ENCODE data around the gene SH3GL1.

The SH3GL1 gene

GRCh38 chr19:4431808-4432674 is 31.7 kb upstream of the SH3GL1 start:
- DNase-seq (ENCODE audit: low read depth, low spot score), result no peak

DNA sequence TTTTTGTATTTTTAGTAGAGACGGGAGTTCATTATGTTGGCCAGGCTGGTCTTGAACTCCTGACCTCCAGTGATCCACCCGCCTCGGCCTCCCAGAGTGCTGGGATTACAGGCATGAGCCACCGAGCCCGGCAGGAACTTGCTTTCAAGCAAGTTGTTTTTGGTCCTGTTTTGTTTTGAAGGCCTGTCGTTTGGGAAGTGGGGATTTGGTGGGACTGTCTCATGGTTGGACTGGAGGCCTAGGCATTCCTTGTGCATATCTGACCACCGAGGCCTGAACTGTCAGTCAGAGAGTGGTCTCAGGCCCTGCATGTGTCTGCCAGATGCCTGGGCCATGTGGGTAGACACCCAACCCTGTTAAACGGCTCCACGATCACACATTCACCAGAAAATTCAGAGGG is 30.9 kb upstream of the SH3GL1 start:
- DNase-seq (ENCODE audit: low read depth, low spot score), result no peak

- no peak for DNase-seq (ENCODE audit: low read depth, low spot score)
Measured at GRCh38 chr19:4430760-4431159, 30.4 kb upstream of the SH3GL1 start.

DNA sequence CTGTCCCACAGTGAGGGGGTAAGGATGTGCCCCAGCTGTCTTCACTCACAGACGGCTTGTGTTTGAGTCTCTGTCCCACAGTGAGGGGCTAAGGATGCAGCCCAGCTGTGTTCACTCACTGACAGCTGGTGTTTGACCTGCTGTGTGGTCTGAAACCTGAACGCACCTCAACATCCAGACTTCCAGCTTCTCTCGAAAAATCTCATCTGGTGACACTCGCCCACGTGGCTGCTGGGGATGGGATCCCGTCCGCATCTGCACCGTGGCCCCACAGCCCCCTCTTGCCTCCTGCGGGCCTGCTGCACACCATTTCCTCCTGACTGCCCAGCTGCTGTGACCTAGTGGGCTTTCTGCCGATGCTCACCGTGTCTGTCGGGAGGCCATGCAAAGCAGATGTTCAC is 29.4 kb upstream of the SH3GL1 start:
- no peak for DNase-seq (ENCODE audit: low read depth, low spot score)

GRCh38 chr19:4429256-4429655 is 28.9 kb upstream of the SH3GL1 start:
- no peak for DNase-seq (ENCODE audit: low read depth, low spot score)

- no peak for DNase-seq (ENCODE audit: low read depth, low spot score)
Measured at GRCh38 chr19:4428326-4428975, 28.1 kb upstream of the SH3GL1 start.

DNA sequence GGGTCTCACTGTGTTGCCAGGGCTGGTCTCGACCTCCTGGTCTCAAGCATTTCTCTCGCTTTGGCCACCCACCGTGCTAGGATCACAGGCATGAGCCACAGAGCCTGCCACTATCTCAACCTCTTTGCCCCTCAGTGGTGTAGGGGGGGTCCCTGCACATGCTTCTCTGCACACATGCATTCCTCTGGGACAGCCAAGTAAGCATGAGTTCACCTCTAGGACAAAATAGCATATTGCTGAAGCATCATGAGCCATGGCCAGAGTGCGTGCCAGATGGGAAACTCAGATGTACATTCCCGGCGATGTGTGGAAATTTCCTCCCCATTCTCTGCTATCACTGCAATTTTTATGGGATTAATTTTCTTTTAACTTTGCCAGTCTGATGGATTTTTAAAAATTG is 25.2 kb upstream of the SH3GL1 start:
- DNase-seq (ENCODE audit: low read depth, low spot score), result no peak

DNA sequence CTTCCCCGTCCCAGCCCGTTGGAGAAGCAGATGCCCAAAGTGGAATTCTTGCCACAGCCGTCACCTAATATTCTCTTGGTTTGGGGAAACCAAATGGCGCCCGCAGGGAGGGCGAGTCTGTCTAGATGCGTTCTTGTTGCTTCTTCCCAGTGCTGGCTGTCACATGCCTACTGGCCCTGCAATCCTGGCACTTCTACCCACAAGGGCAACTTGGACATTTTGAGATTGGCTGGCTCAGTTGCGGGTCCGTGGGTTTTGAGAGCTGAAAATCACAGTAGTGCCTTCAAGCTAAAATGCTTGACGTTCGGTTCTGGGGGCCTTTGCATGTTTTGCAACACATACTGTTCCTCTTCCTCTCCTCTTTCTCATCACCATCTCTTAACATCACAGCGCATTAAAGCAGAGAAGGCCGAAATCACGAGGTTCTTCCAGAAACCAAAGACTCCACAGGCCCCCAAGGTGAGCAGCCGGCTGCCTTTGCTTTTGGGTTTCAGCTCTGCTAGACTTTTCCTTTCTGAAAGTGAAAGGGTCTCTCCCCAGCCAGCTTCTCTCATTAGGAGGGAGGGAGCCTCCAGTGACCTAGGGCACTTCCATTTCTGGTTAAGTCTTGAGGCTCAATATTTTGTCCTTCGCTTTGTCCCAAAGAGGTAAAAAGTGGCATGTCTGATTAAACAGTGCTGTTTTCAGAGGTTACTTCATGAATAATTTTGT is 23.2 kb upstream of the SH3GL1 start:
- no peak for DNase-seq (ENCODE audit: low read depth, low spot score)

DNA sequence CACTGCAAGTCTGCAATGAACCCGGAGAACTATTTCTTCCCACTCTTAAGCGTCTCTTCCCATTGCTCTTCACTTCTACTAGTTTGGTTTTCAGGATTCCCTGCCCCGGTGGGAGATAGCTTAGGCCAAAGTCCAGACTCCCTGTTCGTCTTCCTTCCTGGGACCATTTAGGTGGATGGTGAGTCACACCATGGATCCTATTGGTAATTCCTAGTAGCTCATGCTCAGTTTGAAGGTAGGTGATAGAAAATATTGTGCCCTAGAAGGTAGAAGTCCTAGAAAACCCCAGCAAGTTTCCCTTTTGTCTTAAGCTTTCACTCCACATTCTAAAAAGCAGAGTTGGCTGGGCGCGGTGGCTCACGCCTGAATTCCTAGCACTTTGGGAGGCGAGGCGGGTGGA is 15.9 kb upstream of the SH3GL1 start:
- no peak for DNase-seq (ENCODE audit: low read depth, low spot score)

GRCh38 chr19:4415352-4415751 is 15.0 kb upstream of the SH3GL1 start:
- no peak for DNase-seq (ENCODE audit: low read depth, low spot score)

- DNase-seq (ENCODE audit: low read depth, low spot score), result peak; percentile 64
Measured at GRCh38 chr19:4414800-4415321, 14.5 kb upstream of the SH3GL1 start.

GRCh38 chr19:4414144-4414799 is 13.9 kb upstream of the SH3GL1 start:
- DNase-seq (ENCODE audit: low read depth, low spot score), result no peak

- DNase-seq (ENCODE audit: low read depth, low spot score), result no peak
Measured at GRCh38 chr19:4413588-4413987, 13.2 kb upstream of the SH3GL1 start.

DNA sequence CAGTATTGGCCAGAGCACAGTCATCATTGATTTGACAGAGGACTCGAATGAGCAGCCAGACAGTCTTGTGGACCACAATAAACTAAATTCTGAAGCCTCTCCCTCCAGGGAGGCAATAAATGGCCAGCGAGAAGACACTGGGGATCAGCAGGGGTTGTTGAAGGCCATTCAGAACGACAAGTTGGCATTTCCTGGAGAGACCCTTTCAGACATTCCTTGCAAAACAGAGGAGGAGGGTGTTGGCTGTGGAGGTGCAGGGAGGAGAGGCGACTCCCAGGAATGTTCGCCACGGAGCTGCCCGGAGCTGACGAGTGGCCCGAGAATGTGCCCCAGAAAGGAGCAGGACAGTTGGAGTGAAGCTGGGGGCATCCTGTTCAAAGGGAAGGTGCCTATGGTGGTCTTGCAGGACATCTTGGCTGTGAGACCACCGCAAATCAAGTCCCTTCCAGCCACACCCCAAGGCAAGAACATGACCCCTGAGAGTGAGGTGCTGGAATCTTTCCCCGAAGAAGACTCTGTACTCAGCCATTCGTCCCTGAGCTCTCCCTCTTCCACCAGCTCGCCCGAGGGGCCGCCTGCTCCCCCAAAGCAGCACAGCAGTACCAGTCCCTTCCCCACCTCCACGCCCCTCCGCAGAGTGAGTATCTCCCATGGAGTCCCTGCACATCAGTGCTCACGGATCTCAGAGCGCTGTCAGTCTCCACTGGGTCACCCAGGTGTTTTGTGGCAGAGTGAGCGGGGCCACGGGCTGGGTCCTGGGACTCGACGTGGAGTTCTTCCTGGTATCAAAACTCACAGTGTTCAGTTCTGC is 9.0 kb upstream of the SH3GL1 start:
- DNase-seq (ENCODE audit: low read depth, low spot score), result peak; percentile 84

DNA sequence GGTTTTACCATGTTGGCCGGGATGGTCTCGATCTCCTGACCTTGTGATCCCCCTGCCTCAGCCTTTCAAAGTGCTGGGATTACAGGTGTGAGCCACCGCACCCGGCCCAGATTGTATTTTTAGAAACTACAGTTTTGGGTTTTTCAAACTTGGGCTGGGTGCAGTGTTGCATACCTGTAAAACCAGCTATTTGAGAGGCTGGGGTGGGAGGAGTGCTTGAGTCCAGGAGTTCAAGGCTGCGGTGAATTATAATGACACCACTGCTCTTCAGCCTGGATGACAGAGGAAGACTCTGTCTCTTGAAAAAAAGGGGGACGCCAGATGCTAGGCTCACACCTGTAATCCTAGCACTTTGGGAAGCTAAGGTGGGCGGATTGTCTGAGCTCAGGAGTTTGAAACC is 6.3 kb upstream of the SH3GL1 start:
- no peak for DNase-seq (ENCODE audit: low read depth, low spot score)

- no peak for DNase-seq (ENCODE audit: low read depth, low spot score)
Measured at GRCh38 chr19:4405977-4406376, 5.6 kb upstream of the SH3GL1 start.

DNA sequence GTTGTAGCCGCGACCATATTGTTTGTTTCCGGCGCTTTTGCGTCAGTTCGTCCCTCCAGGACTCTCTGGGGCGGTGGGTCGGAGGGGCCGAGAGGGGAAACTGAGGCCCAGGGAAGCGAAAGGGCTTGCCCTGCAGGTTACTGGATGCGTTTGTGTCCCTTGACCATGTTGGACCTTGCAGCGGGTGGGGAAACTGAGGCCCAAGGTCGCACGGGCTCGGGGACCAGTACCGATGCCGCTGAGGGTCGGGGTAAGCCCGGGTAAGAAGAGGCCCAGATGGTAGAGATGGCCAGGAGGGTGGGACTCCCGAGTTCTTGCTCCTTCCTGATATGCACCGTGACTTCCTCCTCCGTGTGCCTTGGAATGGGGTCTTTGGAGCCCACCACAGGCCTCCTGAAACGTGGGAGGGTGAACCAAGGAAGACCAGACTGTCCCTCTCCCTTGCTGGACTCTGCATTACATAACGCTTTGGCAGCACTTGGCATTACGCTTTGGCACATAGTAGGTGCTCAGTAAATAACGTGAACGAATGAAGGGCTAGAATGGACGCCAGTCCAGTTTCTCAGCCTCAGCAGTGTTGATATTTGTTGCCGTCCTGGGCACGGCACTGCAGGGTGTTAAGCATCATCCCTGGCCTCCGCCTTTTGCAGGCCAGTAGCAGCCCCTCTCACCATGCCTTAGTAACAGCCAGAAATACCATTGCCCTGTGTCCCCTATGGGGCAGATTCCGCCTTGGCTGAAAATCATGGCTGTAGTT is 2.8 kb upstream of the SH3GL1 start:
- no peak for DNase-seq (ENCODE audit: low read depth, low spot score)

GRCh38 chr19:4402171-4403004 is 2.0 kb upstream of the SH3GL1 start, which contains the start of gene CHAF1A:
Gene CHAF1A (plus strand): TSS chr19:4402640. CDS start chr19:4402763, 123 bp downstream.
- peak; percentile 100 for DNase-seq (ENCODE audit: low read depth, low spot score)

DNA sequence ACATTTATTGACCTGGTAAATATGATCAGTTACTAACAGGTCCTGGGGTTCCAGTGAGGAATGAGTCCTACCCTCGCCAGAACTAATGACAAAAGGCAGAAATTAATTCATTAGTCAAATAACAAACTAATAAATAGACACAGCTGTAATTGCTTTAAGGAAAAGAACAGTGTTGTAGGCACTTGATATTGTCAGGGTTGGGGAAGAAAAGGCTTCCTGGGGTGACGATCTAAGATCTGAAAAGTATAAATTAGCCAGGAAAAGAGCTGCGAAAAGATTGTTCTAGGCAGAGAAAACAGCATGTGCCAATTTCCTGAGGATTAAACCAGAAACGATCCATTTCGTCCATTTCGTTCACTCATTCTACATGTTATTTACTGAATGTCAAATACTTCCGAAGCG is 1.4 kb upstream of the SH3GL1 start:
- no peak for DNase-seq (ENCODE audit: low read depth, low spot score)
